MM.1S (cell line): ENCODE results near the gene SELENOF.

Source experiments
- DNase-seq: peaks from one replicate; pipeline ENCODE4 v3.0.0-alpha.2; 2015
- H2AFZ ChIP-seq: fragments of 300-600 bp; sonication (generic); 2 replicates; pipeline ENCODE4 v1.6.0; 2016; ENCODE audit warnings: antibody characterized with exemption, low read length
- H3F3A ChIP-seq: fragments of 300-600 bp; sonication (generic); 2 replicates; pipeline ENCODE4 v1.6.1; 2016; ENCODE audit warnings: mild to moderate bottlenecking, antibody characterized with exemption, low read length, moderate library complexity, mixed read lengths; ENCODE audit not compliant: insufficient read depth
- H3K27ac ChIP-seq: fragments of 300-600 bp; sonication (generic); 2 replicates; pipeline ENCODE4 v1.5.1; 2016; ENCODE audit warnings: mild to moderate bottlenecking, low read length
- H3K27me3 ChIP-seq: fragments of 300-600 bp; sonication (generic); replicated peaks from 2 replicates; pipeline ENCODE4 v1.6.0; 2016; ENCODE audit warnings: low read length; ENCODE audit not compliant: insufficient read depth
- H3K36me3 ChIP-seq: fragments of 300-600 bp; sonication (generic); replicated peaks from 2 replicates; pipeline ENCODE4 v1.6.1; 2016; ENCODE audit warnings: mild to moderate bottlenecking, low read length, mixed read lengths; ENCODE audit not compliant: insufficient read depth
- H3K4me1 ChIP-seq: fragments of 300-600 bp; sonication (generic); 2 replicates; pipeline ENCODE4 v1.6.1; 2016; ENCODE audit warnings: low read length, mixed read lengths
- H3K4me2 ChIP-seq: fragments of 300-600 bp; sonication (generic); 2 replicates; pipeline ENCODE4 v1.6.0; 2016; ENCODE audit warnings: low read depth, low read length
- H3K4me3 ChIP-seq: fragments of 300-600 bp; sonication (generic); 2 replicates; pipeline ENCODE4 v1.5.1; 2016; ENCODE audit warnings: low read length, mixed read lengths
- H3K79me2 ChIP-seq: fragments of 300-600 bp; sonication (generic); 2 replicates; pipeline ENCODE4 v1.6.1; 2016; ENCODE audit warnings: mixed run types, low read length, mixed read lengths
- H3K9ac ChIP-seq: fragments of 300-600 bp; sonication (generic); 2 replicates; pipeline ENCODE4 v1.6.1; 2016; ENCODE audit warnings: low read length, mixed read lengths
- H3K9me2 ChIP-seq: fragments of 300-600 bp; sonication (generic); replicated peaks from 2 replicates; pipeline ENCODE4 v1.6.1; 2016; ENCODE audit warnings: mild to moderate bottlenecking, low read length, mixed read lengths; ENCODE audit not compliant: insufficient read depth
- H3K9me3 ChIP-seq: fragments of 300-600 bp; sonication (generic); replicated peaks from 2 replicates; pipeline ENCODE4 v1.6.1; 2016; ENCODE audit warnings: mild to moderate bottlenecking, low read length, mixed read lengths; ENCODE audit not compliant: insufficient read depth
- H4K20me1 ChIP-seq: fragments of 300-600 bp; sonication (generic); 2 replicates; pipeline ENCODE4 v1.6.1; 2016; ENCODE audit warnings: mild to moderate bottlenecking, low read length, moderate library complexity, mixed read lengths; ENCODE audit not compliant: insufficient read depth
- CTCF ChIP-seq: fragments of 300-600 bp; sonication (generic); IDR thresholded peaks from 2 replicates; pipeline ENCODE4 v1.5.1; 2016; ENCODE audit warnings: antibody characterized with exemption, low read length, mixed read lengths
- EZH2 ChIP-seq: fragments of 300-600 bp; sonication (generic); optimal IDR thresholded peaks from 2 replicates; pipeline ENCODE3; 2017; ENCODE audit warnings: low read depth, mild to moderate bottlenecking, antibody characterized with exemption, low read length, mixed read lengths
- EZH2phosphoT487 ChIP-seq: fragments of 300-600 bp; sonication (generic); IDR thresholded peaks from 2 replicates; pipeline ENCODE4 v1.6.1; 2018; ENCODE audit warnings: antibody characterized with exemption, low read length

SELENOF gene

GRCh38 chr1:86933562-86934377 is 19.8 kb upstream of the SELENOF start:
- no peaks in the 10 kb centered on the region for H3K4me1 ChIP-seq
- H3K4me3 ChIP-seq, result no peak overlapping the region
- no peak overlapping the region for H3K9ac ChIP-seq
- H2AFZ ChIP-seq, result no peak overlapping the region
- H4K20me1 ChIP-seq, result no peaks in the 10 kb centered on the region
- H3K4me2 ChIP-seq, result no peak overlapping the region
- H3K27me3 ChIP-seq, result no peaks in the 10 kb centered on the region
- H3K9me3 ChIP-seq, result no peaks in the 10 kb centered on the region
- no peaks in the 10 kb centered on the region for H3K36me3 ChIP-seq
- no peak overlapping the region for H3K27ac ChIP-seq
- DNase-seq, result no peak
- peaks cover 51% of the 10 kb centered on the region for H3K79me2 ChIP-seq
- H3F3A ChIP-seq, result no peaks in the 10 kb centered on the region
- H3K9me2 ChIP-seq, result no peaks in the 10 kb centered on the region
- TF ChIP-seq EZH2phosphoT487 (no peak), EZH2 (no peak), CTCF (no peak)

- 0 out of 2 replicates have a peak, but pooled peaks cover 1% of the 10 kb centered on the region for H3K4me1 ChIP-seq
- H3K9ac ChIP-seq, result no peak overlapping the region
- peaks cover 56% of the 10 kb centered on the region for H3K79me2 ChIP-seq
Measured at GRCh38 chr1:86933051-86933450, 19.1 kb upstream of the SELENOF start.

GRCh38 chr1:86928819-86929218 is 14.9 kb upstream of the SELENOF start:
- TF ChIP-seq EZH2phosphoT487, result no peak
- TF ChIP-seq CTCF, result no peak
- no peak for TF ChIP-seq EZH2
- DNase-seq, result no peak
- Histone ChIP-seq H3K27me3 (no peaks in the 10 kb centered on the region), H3F3A (no peaks in the 10 kb centered on the region), H3K4me3 (no peak overlapping the region), H3K9me3 (no peaks in the 10 kb centered on the region), H3K4me2 (no peak overlapping the region), H2AFZ (no peak overlapping the region), H3K36me3 (no peaks in the 10 kb centered on the region), H3K4me1 (peaks cover 13% of the 10 kb centered on the region; the same call in 1 of the 2 replicates), H3K9ac (no peak overlapping the region), H4K20me1 (no peaks in the 10 kb centered on the region), H3K27ac (no peak overlapping the region), H3K79me2 (peaks cover 74% of the 10 kb centered on the region), H3K9me2 (no peaks in the 10 kb centered on the region)

More at GRCh38 chr1:86933051-86933450, 19.1 kb upstream of the SELENOF start:
- H3K36me3 ChIP-seq, result no peaks in the 10 kb centered on the region
- no peaks in the 10 kb centered on the region for H4K20me1 ChIP-seq
- no peak for DNase-seq
- TF ChIP-seq EZH2, result no peak
- no peak for TF ChIP-seq EZH2phosphoT487
- no peak for TF ChIP-seq CTCF
- no peak overlapping the region for H3K4me2 ChIP-seq
- H3K9me3 ChIP-seq, result no peaks in the 10 kb centered on the region
- H3K27me3 ChIP-seq, result no peaks in the 10 kb centered on the region
- H3K9me2 ChIP-seq, result no peaks in the 10 kb centered on the region
- no peaks in the 10 kb centered on the region for H3F3A ChIP-seq
- no peak overlapping the region for H3K27ac ChIP-seq
- no peak overlapping the region for H3K4me3 ChIP-seq
- no peak overlapping the region for H2AFZ ChIP-seq
